HCT116 (cell line): ENCODE measurements around the gene SCN4A. TPM values are rescaled to one million over a fixed set of nuclear protein-coding genes. Genes with fewer than 3 reads are reported as not detected.

Experiments
- ATAC-seq: fragments of 200-7000 bp; cut with Tn5 transposase; 2 replicates; pipeline ENCODE4 v1.9.1; 2020; ENCODE audit warnings: mild to moderate bottlenecking, moderate library complexity
- BruUV-seq: library from RNA; stranded (reverse); fragments of 400-500 nt; replicated peaks from 2 replicates; lab custom pipeline; 2021; lab: Mats Ljungman, UMichigan
- CTCF ChIA-PET: fragments of 300-600 bp; sonication (Branson Sonifier 250); formaldehyde crosslinking; loops from one replicate; lab custom pipeline; 2021; ENCODE audit warnings: antibody characterized with exemption; lab: Charles Lee
- POLR2A ChIA-PET: fragments of 300-600, 350-600 bp; sonication (Branson Sonifier 250); formaldehyde crosslinking; loops from one replicate; lab custom pipeline; 2021; ENCODE audit warnings: antibody characterized with exemption; lab: Charles Lee
- RAD21 ChIA-PET, 2 experiments: fragments of 300-600 bp; sonication (Branson Sonifier 250); formaldehyde crosslinking; loops; one replicate each; lab custom pipeline; 2023; ENCODE audit warnings: low total read pairs in 2 of 2; ENCODE audit not compliant: uncharacterized antibody in 2 of 2, unreplicated experiment in 2 of 2, low non-redundant PET in 1 of 2; lab: Charles Lee
- DNase-seq: peaks from one replicate; pipeline ENCODE4 v3.0.0-alpha.2; 2010; ENCODE audit warnings: low read depth, low spot score
- H2AFZ ChIP-seq: fragments of 200-600 bp; shearing (Covaris generic), sonication (generic); 2 replicates; pipeline ENCODE4 v1.6.1; 2017; ENCODE audit warnings: low read depth, mixed run types, mixed read lengths, antibody characterized with exemption, low read length; ENCODE audit not compliant: poor library complexity, severe bottlenecking
- H3K27ac ChIP-seq: 2 replicates; pipeline ENCODE4 v1.5.1; 2012; ENCODE audit warnings: low read depth, low read length
- H3K27me3 ChIP-seq: fragments of 200-600 bp; sonication (generic); 2 replicates; pipeline ENCODE4 v1.6.1; 2016; ENCODE audit warnings: mixed run types, low read length, mixed read lengths; ENCODE audit not compliant: insufficient read depth
- H3K36me3 ChIP-seq, 2 experiments: fragments of 200-500 bp in 1 of 2; fragments of 200-600 bp in 1 of 2; sonication (Bioruptor generic) in 1 of 2; sonication (generic) in 1 of 2; 2 replicates each; pipeline versions ENCODE4 v1.5.1 to v1.6.1; 2014 to 2016; ENCODE audit warnings: low read length in 2 of 2, inconsistent platforms in 1 of 2, mixed read lengths in 1 of 2, mixed run types in 1 of 2; ENCODE audit not compliant: insufficient read depth in 2 of 2, control insufficient read depth in 1 of 2
- H3K4me1 ChIP-seq, 2 experiments: fragments of 200-600 bp in 1 of 2; sonication (generic) in 1 of 2; 2 replicates each; pipeline versions ENCODE4 v1.5.1 to v1.6.1; 2012 to 2017; ENCODE audit warnings: low read length in 2 of 2, inconsistent platforms in 1 of 2, mild to moderate bottlenecking in 1 of 2, mixed read lengths in 1 of 2, mixed run types in 1 of 2, moderate library complexity in 1 of 2; ENCODE audit not compliant: insufficient read depth in 2 of 2, control insufficient read depth in 1 of 2
- H3K4me2 ChIP-seq: fragments of 200-600 bp; sonication (generic); 2 replicates; pipeline ENCODE4 v1.6.1; 2017; ENCODE audit warnings: mixed run types, low read length, mixed read lengths
- H3K4me3 ChIP-seq, 2 experiments: fragments of 200-600 bp in 1 of 2; sonication (generic) in 1 of 2; replicated peaks in 1 of 2; 2 replicates each; pipeline ENCODE4 v1.5.1; 2011 to 2016; ENCODE audit warnings: low read length in 2 of 2, control low read depth in 1 of 2, low read depth in 1 of 2, mild to moderate bottlenecking in 1 of 2, mixed read lengths in 1 of 2, mixed run types in 1 of 2
- H3K79me2 ChIP-seq: fragments of 200-600 bp; sonication (generic); 2 replicates; pipeline ENCODE4 v1.6.1; 2017; ENCODE audit warnings: mild to moderate bottlenecking, mixed run types, low read length, moderate library complexity, mixed read lengths; ENCODE audit not compliant: insufficient read depth
- H3K9ac ChIP-seq: fragments of 200-600 bp; sonication (generic); 2 replicates; pipeline ENCODE4 v1.6.1; 2016; ENCODE audit warnings: low read length, mixed read lengths
- H3K9me2 ChIP-seq: fragments of 200-600 bp; sonication (generic), shearing (Covaris generic); 2 replicates; pipeline ENCODE4 v1.6.1; 2017; ENCODE audit warnings: mixed run types, mild to moderate bottlenecking, moderate library complexity; ENCODE audit not compliant: insufficient read depth
- H3K9me3 ChIP-seq, 2 experiments: fragments of 200-500 bp in 1 of 2; fragments of 200-600 bp in 1 of 2; sonication (Bioruptor generic) in 1 of 2; sonication (generic) in 1 of 2; 2 replicates each; pipeline ENCODE4 v1.6.1; 2014 to 2017; ENCODE audit warnings: low read length in 2 of 2, mixed read lengths in 2 of 2, inconsistent platforms in 1 of 2, low read depth in 1 of 2, mild to moderate bottlenecking in 1 of 2, mixed run types in 1 of 2, moderate library complexity in 1 of 2; ENCODE audit not compliant: control insufficient read depth in 1 of 2, insufficient read depth in 1 of 2
- H4K20me1 ChIP-seq: fragments of 200-600 bp; sonication (generic), shearing (Covaris generic); 2 replicates; pipeline ENCODE4 v1.6.1; 2017; ENCODE audit warnings: mixed run types, mild to moderate bottlenecking, moderate library complexity; ENCODE audit not compliant: insufficient read depth
- CBX3 ChIP-seq: IDR thresholded peaks from 2 replicates; pipeline ENCODE4 v1.6.1; 2012; ENCODE audit warnings: low read depth
- EGR1 ChIP-seq: IDR thresholded peaks from 2 replicates; pipeline ENCODE4 v1.6.1; 2012; ENCODE audit warnings: low read depth
- ELF1 ChIP-seq: IDR thresholded peaks from 2 replicates; pipeline ENCODE4 v1.6.1; 2012; ENCODE audit warnings: low read depth, borderline replicate concordance
- EZH2 ChIP-seq: fragments of 200-600 bp; sonication (generic); IDR thresholded peaks from 2 replicates; pipeline ENCODE4 v1.6.1; 2017; ENCODE audit warnings: antibody characterized with exemption, mixed run types
- EZH2phosphoT487 ChIP-seq: fragments of 200-600 bp; IDR thresholded peaks from 2 replicates; pipeline ENCODE4 v1.6.1; 2018; ENCODE audit warnings: antibody characterized with exemption, borderline replicate concordance
- POLR2AphosphoS5 ChIP-seq: IDR thresholded peaks from 2 replicates; pipeline ENCODE4 v1.6.1; 2011; ENCODE audit warnings: mild to moderate bottlenecking, low read depth, low read length, moderate library complexity
- RAD21 ChIP-seq: IDR thresholded peaks from 2 replicates; pipeline ENCODE4 v1.6.1; 2012; ENCODE audit warnings: low read depth, mild to moderate bottlenecking
- SIN3A ChIP-seq: IDR thresholded peaks from 2 replicates; pipeline ENCODE4 v1.6.1; 2012; ENCODE audit warnings: low read depth
- SP1 ChIP-seq: IDR thresholded peaks from 2 replicates; pipeline ENCODE4 v1.6.1; 2012; ENCODE audit warnings: low read depth
- TCF7L2 ChIP-seq: IDR thresholded peaks from 2 replicates; pipeline ENCODE4 v1.7.0; 2011; ENCODE audit warnings: borderline replicate concordance, inconsistent platforms; ENCODE audit not compliant: insufficient read depth, insufficient read length; ENCODE audit errors: extremely low read depth
- ZNF274 ChIP-seq: fragments of 200-500 bp; sonication (Bioruptor generic); IDR thresholded peaks from 2 replicates; pipeline ENCODE4 v1.6.1; 2014; ENCODE audit warnings: mild to moderate bottlenecking, low read depth, low read length, inconsistent platforms
- intact Hi-C: fragments of 100-400 bp; cut with micrococcal nuclease; formaldehyde crosslinking; loops from 2 replicates; pipeline ENCODE4 v1.10.0; 2022
- total RNA-seq: library from RNA; stranded (reverse); gene quantifications from one replicate; pipeline ENCODE4 v1.2.1, GENCODE V29; 2021; ENCODE audit not compliant: unreplicated experiment
- TF ChIP-seq, protein P1 (sequence below): IDR thresholded peaks from 2 replicates; pipeline ENCODE4 v1.6.1; 2012; ENCODE audit warnings: low read depth
- TF ChIP-seq, protein P2 (sequence below): IDR thresholded peaks from 2 replicates; pipeline ENCODE4 v1.6.1; 2012
- TF ChIP-seq, protein P3 (sequence below): IDR thresholded peaks from 2 replicates; pipeline ENCODE4 v1.6.1; 2011; ENCODE audit warnings: mild to moderate bottlenecking, low read length, moderate library complexity; ENCODE audit not compliant: insufficient replicate concordance; ENCODE audit errors: extremely low read depth
- TF ChIP-seq, protein P4 (sequence below), 3 experiments: fragments of 200-600 bp in 1 of 3; sonication (generic) in 1 of 3; IDR thresholded peaks in 2 of 3; conservative IDR thresholded peaks in 1 of 3; 2 replicates each; pipeline ENCODE4 v1.5.1; 2012 to 2017; ENCODE audit warnings: low read depth in 2 of 3, low read length in 2 of 3, antibody characterized with exemption in 1 of 3, borderline replicate concordance in 1 of 3, control low read depth in 1 of 3, mild to moderate bottlenecking in 1 of 3, mixed read lengths in 1 of 3, mixed run types in 1 of 3, moderate library complexity in 1 of 3; ENCODE audit not compliant: insufficient read depth in 1 of 3

The SCN4A gene
- total RNA-seq, 1 experiment from 2014 or later, result 2.7 TPM

DNA sequence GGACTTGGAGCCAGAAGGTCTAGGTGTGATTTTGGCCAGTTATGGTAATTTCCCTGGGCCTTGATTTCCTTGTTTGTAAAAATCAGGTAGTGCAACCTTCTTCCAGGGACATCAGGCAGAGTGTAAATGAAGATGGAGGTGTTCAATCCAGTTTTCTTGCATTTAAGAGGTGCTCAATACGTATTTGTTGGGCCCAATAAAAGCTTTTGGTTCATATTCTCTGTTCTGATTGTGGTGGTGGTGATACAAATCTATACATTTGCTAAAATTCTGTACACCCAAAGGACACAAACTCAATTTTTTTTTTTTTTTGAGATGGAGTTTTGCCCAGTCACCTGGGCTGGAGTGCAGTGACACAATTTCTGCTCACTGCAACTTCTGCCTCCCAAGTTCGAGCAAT, 46.6 kb downstream of the SCN4A start:
- H3K9ac ChIP-seq, result no peak overlapping the region
- no peaks in the 10 kb centered on the region for H3K9me2 ChIP-seq
- H4K20me1 ChIP-seq, result no peaks in the 10 kb centered on the region
- POLR2A ChIA-PET, result no interaction called here
- DNase-seq, result no peak
- intact Hi-C loops, result no loop called here
- H3K27me3 ChIP-seq, result no peaks in the 10 kb centered on the region
- TF ChIP-seq RAD21 (no peak), ELF1 (no peak), TCF7L2 (no peak), EZH2 (no peak), CBX3 (no peak), EGR1 (no peak), POLR2AphosphoS5 (no peak), SIN3A (no peak), SP1 (no peak), ZNF274 (no peak), EZH2phosphoT487 (no peak)
- TF ChIP-seq, protein P1, sequence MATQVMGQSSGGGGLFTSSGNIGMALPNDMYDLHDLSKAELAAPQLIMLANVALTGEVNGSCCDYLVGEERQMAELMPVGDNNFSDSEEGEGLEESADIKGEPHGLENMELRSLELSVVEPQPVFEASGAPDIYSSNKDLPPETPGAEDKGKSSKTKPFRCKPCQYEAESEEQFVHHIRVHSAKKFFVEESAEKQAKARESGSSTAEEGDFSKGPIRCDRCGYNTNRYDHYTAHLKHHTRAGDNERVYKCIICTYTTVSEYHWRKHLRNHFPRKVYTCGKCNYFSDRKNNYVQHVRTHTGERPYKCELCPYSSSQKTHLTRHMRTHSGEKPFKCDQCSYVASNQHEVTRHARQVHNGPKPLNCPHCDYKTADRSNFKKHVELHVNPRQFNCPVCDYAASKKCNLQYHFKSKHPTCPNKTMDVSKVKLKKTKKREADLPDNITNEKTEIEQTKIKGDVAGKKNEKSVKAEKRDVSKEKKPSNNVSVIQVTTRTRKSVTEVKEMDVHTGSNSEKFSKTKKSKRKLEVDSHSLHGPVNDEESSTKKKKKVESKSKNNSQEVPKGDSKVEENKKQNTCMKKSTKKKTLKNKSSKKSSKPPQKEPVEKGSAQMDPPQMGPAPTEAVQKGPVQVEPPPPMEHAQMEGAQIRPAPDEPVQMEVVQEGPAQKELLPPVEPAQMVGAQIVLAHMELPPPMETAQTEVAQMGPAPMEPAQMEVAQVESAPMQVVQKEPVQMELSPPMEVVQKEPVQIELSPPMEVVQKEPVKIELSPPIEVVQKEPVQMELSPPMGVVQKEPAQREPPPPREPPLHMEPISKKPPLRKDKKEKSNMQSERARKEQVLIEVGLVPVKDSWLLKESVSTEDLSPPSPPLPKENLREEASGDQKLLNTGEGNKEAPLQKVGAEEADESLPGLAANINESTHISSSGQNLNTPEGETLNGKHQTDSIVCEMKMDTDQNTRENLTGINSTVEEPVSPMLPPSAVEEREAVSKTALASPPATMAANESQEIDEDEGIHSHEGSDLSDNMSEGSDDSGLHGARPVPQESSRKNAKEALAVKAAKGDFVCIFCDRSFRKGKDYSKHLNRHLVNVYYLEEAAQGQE, result no peak
- TF ChIP-seq, protein P2, sequence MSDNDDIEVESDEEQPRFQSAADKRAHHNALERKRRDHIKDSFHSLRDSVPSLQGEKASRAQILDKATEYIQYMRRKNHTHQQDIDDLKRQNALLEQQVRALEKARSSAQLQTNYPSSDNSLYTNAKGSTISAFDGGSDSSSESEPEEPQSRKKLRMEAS, result no peak
- TF ChIP-seq, protein P3, sequence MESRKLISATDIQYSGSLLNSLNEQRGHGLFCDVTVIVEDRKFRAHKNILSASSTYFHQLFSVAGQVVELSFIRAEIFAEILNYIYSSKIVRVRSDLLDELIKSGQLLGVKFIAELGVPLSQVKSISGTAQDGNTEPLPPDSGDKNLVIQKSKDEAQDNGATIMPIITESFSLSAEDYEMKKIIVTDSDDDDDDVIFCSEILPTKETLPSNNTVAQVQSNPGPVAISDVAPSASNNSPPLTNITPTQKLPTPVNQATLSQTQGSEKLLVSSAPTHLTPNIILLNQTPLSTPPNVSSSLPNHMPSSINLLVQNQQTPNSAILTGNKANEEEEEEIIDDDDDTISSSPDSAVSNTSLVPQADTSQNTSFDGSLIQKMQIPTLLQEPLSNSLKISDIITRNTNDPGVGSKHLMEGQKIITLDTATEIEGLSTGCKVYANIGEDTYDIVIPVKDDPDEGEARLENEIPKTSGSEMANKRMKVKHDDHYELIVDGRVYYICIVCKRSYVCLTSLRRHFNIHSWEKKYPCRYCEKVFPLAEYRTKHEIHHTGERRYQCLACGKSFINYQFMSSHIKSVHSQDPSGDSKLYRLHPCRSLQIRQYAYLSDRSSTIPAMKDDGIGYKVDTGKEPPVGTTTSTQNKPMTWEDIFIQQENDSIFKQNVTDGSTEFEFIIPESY, result no peak
- TF ChIP-seq, protein P4, sequence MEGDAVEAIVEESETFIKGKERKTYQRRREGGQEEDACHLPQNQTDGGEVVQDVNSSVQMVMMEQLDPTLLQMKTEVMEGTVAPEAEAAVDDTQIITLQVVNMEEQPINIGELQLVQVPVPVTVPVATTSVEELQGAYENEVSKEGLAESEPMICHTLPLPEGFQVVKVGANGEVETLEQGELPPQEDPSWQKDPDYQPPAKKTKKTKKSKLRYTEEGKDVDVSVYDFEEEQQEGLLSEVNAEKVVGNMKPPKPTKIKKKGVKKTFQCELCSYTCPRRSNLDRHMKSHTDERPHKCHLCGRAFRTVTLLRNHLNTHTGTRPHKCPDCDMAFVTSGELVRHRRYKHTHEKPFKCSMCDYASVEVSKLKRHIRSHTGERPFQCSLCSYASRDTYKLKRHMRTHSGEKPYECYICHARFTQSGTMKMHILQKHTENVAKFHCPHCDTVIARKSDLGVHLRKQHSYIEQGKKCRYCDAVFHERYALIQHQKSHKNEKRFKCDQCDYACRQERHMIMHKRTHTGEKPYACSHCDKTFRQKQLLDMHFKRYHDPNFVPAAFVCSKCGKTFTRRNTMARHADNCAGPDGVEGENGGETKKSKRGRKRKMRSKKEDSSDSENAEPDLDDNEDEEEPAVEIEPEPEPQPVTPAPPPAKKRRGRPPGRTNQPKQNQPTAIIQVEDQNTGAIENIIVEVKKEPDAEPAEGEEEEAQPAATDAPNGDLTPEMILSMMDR (IDR thresholded peaks at IDR 0.05 in 2 of 3, conservative IDR thresholded peaks at IDR 0.05 in 1 of 3; ENCODE audit: borderline replicate concordance in 1 of 3, insufficient read depth in 1 of 3, low read depth in 2 of 3, low read length in 2 of 3), result no peak
- RAD21 ChIA-PET, result no interaction called here
- H3K27ac ChIP-seq, result no peak overlapping the region
- no peak overlapping the region for H3K4me3 ChIP-seq
- no peaks in the 10 kb centered on the region for H3K9me3 ChIP-seq
- no peaks in the 10 kb centered on the region for H3K36me3 ChIP-seq
- BruUV-seq, result no TSS peak
- no peak for ATAC-seq
- H3K4me1 ChIP-seq, result peaks cover 0 to 4% of the 10 kb centered on the region in 2 experiments; a peak in 2 of 4 replicates
- CTCF ChIA-PET, result no interaction called here
- H3K4me2 ChIP-seq, result no peak overlapping the region
- H3K79me2 ChIP-seq, result no peaks in the 10 kb centered on the region
- H2AFZ ChIP-seq, result no peak overlapping the region
